PFSK-1 (cell line): ENCODE measurements around the gene SLC6A7.

Experiments
- FOXP2 ChIP-seq: optimal IDR thresholded peaks from 2 replicates; pipeline ENCODE3; 2011; ENCODE audit warnings: borderline replicate concordance, control low read depth, inconsistent platforms; ENCODE audit not compliant: insufficient read depth; ENCODE audit errors: extremely low read length, extremely low read depth
- POLR2AphosphoS5 ChIP-seq: IDR thresholded peaks from 2 replicates; pipeline ENCODE4 v1.6.1; 2012; ENCODE audit warnings: low read depth, mild to moderate bottlenecking, control low read depth, low read length, moderate library complexity
- REST ChIP-seq, 2 experiments: IDR thresholded peaks; 2 replicates each; pipeline versions ENCODE4 v1.6.1 to v1.8.0; 2011 to 2012; ENCODE audit warnings: low read depth in 2 of 2, low read length in 2 of 2, control low read depth in 1 of 2, inconsistent platforms in 1 of 2, mild to moderate bottlenecking in 1 of 2, moderate library complexity in 1 of 2; ENCODE audit not compliant: insufficient read depth in 1 of 2
- TAF1 ChIP-seq: IDR thresholded peaks from 2 replicates; pipeline ENCODE4 v1.6.1; 2012; ENCODE audit warnings: low read length, control low read depth, borderline replicate concordance; ENCODE audit not compliant: insufficient read depth

GRCh38 chr5:150153957-150154617 lies 35.8 kb upstream of the SLC6A7 start:
- TF ChIP-seq POLR2AphosphoS5 = no peak
- no peak for TF ChIP-seq TAF1
- no peak for TF ChIP-seq FOXP2
- no peak for TF ChIP-seq REST (IDR thresholded peaks at IDR 0.05; ENCODE audit: insufficient read depth in 1 of 2, low read depth in 2 of 2, low read length in 2 of 2)
